ENCODE measurements around the gene LRRN2. TPM values are rescaled to one million over a fixed set of nuclear protein-coding genes. Genes with fewer than 3 reads are reported as not detected.

Gene LRRN2
- total and polyA plus RNA-seq, 2 of the 8 experiments (the other 6 are each of a cell fraction or from before 2014, with no cell fraction given): 1.8 to 2.3 TPM

- no peak for TF ChIP-seq CBX8 (IDR thresholded peaks at IDR 0.05; ENCODE audit: borderline replicate concordance, low read depth, low read length)
Measured at GRCh38 chr1:204623894-204624361, 61.6 kb downstream of the LRRN2 start (continued).
